HUES6 (cell line): ENCODE data around the gene RNF126.
A peak's percentile ranks its signal among the peaks of the same experiment; 100 is the strongest.
"Not testable (repeated sequence)": the region's sequence is repeated elsewhere in the genome, so short reads cannot be mapped to it uniquely, and the experiment has no call there.

ENCODE experiments used
- H3K27ac ChIP-seq: 2 replicates; pipeline ENCODE4 v1.7.0; 2013; ENCODE audit warnings: low read depth, mild to moderate bottlenecking, low read length, inconsistent platforms
- H3K27me3 ChIP-seq: 2 replicates; pipeline ENCODE4 v1.6.1; 2013; ENCODE audit warnings: low read length; ENCODE audit not compliant: control insufficient read depth, insufficient read depth
- H3K36me3 ChIP-seq: 2 replicates; pipeline ENCODE4 v1.6.1; 2013; ENCODE audit warnings: low read length; ENCODE audit not compliant: control insufficient read depth, insufficient read depth
- H3K4me1 ChIP-seq: 2 replicates; pipeline ENCODE4 v1.6.1; 2013; ENCODE audit warnings: low read length; ENCODE audit not compliant: control insufficient read depth, insufficient read depth
- H3K4me3 ChIP-seq: 2 replicates; pipeline ENCODE4 v1.5.1; 2013; ENCODE audit warnings: low read depth, low read length
- H3K9ac ChIP-seq: one replicate; pipeline ENCODE4 v1.6.1; 2013; ENCODE audit warnings: mild to moderate bottlenecking, low read length
- H3K9me3 ChIP-seq: 2 replicates; pipeline ENCODE4 v1.6.1; 2013; ENCODE audit warnings: low read depth, low read length; ENCODE audit not compliant: control insufficient read depth, insufficient read depth

Gene RNF126

DNA sequence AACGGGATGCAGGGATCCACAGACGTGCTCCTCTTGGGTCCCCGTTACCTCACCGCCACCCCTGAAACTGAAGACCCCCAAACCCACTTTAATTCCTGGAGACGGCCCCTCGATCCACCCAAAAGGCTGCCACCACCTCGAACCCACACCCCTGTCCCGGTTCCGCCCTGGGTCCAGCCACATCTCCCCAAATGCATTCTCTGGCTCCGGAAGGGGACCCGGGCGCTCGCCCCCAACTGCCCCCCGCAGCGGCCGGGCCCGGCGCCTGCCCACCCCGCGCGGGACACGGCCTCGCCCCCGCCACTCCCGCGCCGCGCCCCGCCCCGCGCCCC lies 13.0 kb upstream of the RNF126 start:
- Histone ChIP-seq H3K36me3 (no peaks in the 10 kb centered on the region), H3K4me3 (peak overlapping the region; percentile 41; the same call in 1 of the 2 replicates), H3K9me3 (no peaks in the 10 kb centered on the region), H3K27me3 (peaks cover 34% of the 10 kb centered on the region), H3K4me1 (peaks cover 16% of the 10 kb centered on the region), H3K9ac (no peak overlapping the region), H3K27ac (no peak overlapping the region)

DNA sequence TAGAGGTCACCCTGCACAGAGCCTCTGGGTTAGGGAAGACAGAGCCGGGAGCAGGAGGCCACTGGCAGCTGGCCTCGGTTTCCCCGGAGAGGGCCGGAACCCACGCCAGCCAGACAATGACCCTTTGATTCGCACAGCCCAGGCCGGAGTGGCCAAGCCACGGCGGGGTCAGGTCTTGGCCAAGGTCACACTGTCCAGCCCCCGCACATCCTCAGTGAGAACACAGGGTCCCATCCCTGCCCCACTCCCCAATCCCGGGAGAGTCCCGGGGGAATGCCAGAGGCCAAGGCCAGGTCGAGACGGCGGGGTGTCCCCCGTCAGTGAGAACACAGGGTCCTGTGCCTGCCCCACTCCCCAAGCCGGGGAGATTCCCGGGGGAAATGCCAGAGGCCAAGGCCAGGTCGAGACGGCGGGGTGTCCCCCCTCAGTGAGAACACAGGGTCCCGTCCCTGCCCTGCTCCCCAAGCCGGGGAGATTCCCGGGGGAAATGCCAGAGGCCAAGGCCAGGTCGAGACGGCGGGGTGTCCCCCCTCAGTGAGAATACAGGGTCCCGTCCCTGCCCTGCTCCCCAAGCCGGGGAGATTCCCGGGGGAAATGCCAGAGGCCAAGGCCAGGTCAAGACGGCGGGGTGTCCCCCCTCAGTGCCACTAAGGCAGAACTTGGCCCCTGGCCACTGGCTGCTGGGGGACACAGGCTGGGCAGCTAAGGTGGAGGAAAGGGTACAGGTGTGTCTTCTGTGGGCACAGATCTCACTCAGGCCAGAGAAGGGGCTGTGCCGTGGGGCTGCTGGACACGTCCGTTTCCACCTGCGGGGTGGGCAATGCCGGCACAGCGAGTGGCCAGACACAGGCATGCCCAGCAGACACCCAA lies 11.5 kb upstream of the RNF126 start:
- Histone ChIP-seq H3K4me1 (peaks cover 15% of the 10 kb centered on the region), H3K9ac (no peak overlapping the region)

DNA sequence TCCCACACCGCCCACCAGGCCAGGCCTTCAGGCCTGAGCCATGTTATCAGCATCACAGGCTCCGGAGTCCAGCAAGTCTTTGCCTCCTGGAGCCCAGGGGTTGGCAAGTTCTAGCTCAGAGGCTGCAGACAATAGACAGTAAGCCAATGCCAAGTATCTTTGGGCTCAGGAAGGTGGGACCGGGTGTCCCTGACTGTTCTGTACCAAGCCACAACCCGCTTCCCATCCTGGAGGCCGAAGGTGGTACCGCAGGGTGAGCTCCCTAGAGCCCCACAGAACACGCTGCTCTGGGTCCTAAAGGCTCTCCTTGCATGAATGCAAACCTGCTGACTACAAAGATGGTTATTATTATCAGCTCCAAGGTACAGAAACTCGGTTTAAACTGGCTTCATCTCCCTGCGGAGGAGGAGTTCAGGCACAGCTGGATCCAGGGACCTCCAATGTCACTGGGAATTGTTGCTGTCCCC lies 7.6 kb upstream of the RNF126 start:
- no peak overlapping the region for H3K27ac ChIP-seq
- no peaks in the 10 kb centered on the region for H3K4me1 ChIP-seq
- H3K4me3 ChIP-seq, result no peak overlapping the region
- peaks cover 16% of the 10 kb centered on the region for H3K27me3 ChIP-seq
- no peak overlapping the region for H3K9ac ChIP-seq
- H3K36me3 ChIP-seq, result no peaks in the 10 kb centered on the region
- H3K9me3 ChIP-seq, result peaks cover 4% of the 10 kb centered on the region; the same call in 1 of the 2 replicates

More for the DNA sequence above, 11.5 kb upstream of the RNF126 start:
- H3K36me3 ChIP-seq, result no peaks in the 10 kb centered on the region
- no peak overlapping the region for H3K4me3 ChIP-seq
- no peaks in the 10 kb centered on the region for H3K9me3 ChIP-seq
- H3K27me3 ChIP-seq, result peaks cover 34% of the 10 kb centered on the region
- H3K27ac ChIP-seq, result no peak overlapping the region

- H3K27me3 ChIP-seq, H3K4me1 ChIP-seq, H3K36me3 ChIP-seq, H3K9ac ChIP-seq, H3K9me3 ChIP-seq, H3K27ac ChIP-seq, H3K4me3 ChIP-seq: not testable (repeated sequence)
Observed at GRCh38 chr19:668675-669434, 5.8 kb upstream of the RNF126 start.

DNA sequence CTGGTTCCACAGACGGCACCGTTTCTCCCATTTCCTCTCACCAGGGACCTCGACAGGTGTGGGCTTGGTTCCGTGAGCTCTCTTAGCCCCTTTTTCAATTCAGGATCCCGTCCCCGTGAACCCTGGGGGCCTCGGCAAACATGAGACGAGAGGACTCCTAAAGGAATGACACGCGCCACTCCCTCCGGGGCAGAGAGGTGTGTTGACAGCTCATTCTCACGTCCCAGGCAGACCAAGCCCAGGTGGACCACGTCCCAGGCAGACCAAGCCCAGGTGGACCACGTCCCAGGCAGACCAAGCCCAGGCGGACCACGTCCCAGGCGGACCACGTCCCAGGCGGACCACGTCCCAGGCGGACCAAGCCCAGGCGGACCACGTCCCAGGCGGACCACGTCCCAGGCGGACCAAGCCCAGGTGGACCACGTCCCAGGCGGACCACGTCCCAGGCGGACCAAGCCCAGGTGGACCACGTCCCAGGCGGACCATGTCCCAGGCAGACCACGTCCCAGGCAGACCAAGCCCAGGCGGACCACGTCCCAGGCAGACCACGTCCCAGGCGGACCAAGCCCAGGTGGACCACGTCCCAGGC lies 4.1 kb upstream of the RNF126 start:
- H3K36me3 ChIP-seq, H3K4me1 ChIP-seq, H3K4me3 ChIP-seq, H3K9me3 ChIP-seq, H3K27ac ChIP-seq, H3K9ac ChIP-seq, H3K27me3 ChIP-seq: not testable (repeated sequence)

GRCh38 chr19:664913-665443 lies 2.0 kb upstream of the RNF126 start:
- Histone ChIP-seq H3K27me3 (no peaks in the 10 kb centered on the region), H3K36me3 (no peaks in the 10 kb centered on the region; the same call in 1 of the 2 replicates), H3K9ac (no peak overlapping the region), H3K4me3 (no peak overlapping the region), H3K4me1 (peaks cover 21% of the 10 kb centered on the region), H3K9me3 (peaks cover 4% of the 10 kb centered on the region; the same call in 1 of the 2 replicates), H3K27ac (no peak overlapping the region)

DNA sequence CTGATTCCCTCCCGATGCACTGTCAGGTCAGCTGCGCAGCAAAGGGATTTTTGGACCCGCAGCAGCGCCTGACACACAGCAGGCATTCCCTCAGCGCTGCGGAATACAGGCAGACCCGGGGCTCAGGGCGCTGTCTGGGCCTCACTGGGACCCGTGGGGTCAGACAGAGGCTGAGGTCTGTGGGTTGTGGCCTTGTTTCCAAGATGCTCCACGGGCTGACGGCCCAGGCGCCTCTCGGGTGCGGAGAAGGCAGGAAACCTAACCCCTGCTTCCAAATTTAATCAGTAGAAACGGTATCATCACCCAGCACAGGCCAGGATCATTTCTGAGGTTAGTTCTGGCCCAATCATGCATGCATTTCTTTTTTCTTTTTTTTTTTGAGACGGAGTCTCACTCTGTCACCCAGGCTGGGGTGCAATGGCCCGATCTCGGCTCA lies 686 bp upstream of the RNF126 start:
- H3K27ac ChIP-seq, result no peak overlapping the region

GRCh38 chr19:662207-662961 lies 630 bp downstream of the RNF126 start:
- peak overlapping the region; percentile 83 for H3K4me3 ChIP-seq
- H3K27ac ChIP-seq, result peak overlapping the region; percentile 96
- peak overlapping the region; percentile 96 for H3K9ac ChIP-seq
- H3K9me3 ChIP-seq, result no peaks in the 10 kb centered on the region
- peaks cover 13% of the 10 kb centered on the region for H3K36me3 ChIP-seq
- H3K27me3 ChIP-seq, result no peaks in the 10 kb centered on the region
- H3K4me1 ChIP-seq, result peaks cover 21% of the 10 kb centered on the region

More for the DNA sequence above, 686 bp upstream of the RNF126 start:
- Histone ChIP-seq H3K27me3 (no peaks in the 10 kb centered on the region), H3K9me3 (no peaks in the 10 kb centered on the region), H3K36me3 (peaks cover 2% of the 10 kb centered on the region), H3K9ac (peak overlapping the region; percentile 46), H3K4me3 (peak overlapping the region; percentile 59), H3K4me1 (peaks cover 21% of the 10 kb centered on the region)

DNA sequence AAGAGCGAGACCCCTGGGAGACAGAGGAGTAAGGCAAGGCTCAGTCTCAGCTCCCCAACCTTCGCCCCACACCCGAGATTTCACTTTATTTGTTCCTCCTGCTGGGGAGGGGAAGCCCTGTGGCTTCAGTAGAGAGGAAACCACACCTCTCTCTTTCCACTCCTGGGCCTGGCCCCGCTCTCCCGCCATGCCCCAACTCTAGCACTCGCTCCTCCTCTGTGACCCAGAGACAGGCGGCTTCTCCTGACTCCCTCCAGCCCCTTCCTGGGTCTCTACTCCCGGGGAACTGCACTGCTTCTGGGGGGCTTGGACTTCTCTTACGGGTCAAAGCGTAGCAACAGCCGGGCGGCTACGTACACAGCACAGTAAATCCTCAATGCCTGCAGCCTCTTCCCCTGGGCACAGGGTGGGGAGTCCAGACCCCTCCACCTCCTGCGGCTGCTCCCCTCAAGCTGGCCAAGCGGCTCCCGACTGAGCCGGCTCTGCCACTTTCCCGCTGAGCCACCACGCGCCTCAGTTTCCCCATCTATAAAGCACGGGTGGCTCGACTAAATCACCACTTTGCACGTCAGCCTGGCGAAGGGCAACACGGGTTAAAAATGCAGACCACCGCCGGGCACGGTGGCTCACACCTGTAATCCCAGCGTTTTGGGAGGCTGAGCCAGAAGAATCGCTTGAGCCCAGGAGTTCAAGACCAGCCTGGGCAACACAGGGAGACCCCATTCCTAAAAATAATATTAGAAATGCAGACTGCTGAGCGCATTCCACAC lies 1.4 kb downstream of the RNF126 start:
- Histone ChIP-seq H3K9ac (peak overlapping the region; percentile 96), H3K27ac (peak overlapping the region; percentile 96), H3K27me3 (no peaks in the 10 kb centered on the region), H3K9me3 (no peaks in the 10 kb centered on the region), H3K4me3 (peak overlapping the region; percentile 83), H3K36me3 (peaks cover 19% of the 10 kb centered on the region), H3K4me1 (peaks cover 21% of the 10 kb centered on the region)
